ENCODE data around the gene C22orf23. TPM values are rescaled to one million over a fixed set of nuclear protein-coding genes. Genes with fewer than 3 reads are reported as not detected.

Gene C22orf23
- total and polyA plus RNA-seq, 10 of the 15 experiments (the other 5 are each of a cell fraction or from before 2014, with no cell fraction given): 0.04 to 0.38 (median 0.11) TPM; not detected in 5

DNA sequence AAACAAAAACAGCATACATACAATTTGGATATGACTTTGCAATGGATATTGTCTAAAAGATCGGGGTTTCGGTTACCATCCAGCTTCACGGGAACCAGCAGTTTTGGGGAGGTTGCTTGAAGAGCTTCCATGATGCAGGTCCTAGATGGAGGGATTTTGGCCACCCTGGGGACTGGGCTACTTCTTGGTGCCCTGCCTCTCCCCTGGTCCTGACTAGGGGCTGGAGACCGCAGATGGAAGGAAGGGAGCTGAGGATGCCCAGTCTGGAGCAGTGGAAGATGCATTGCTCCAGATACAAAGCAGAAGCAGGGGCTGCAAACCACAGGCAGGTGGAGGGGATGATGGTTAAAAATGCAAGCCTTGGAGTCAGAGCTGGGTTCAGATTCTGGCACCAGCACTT is 17.5 kb upstream of the C22orf23 start:
- no peaks in the 10 kb centered on the region; the same call in 1 of the 2 replicates for H4K20me1 ChIP-seq (ENCODE audit: control insufficient read depth, insufficient read depth)
- FAIRE-seq (no peak), DNase-seq (ENCODE audit: low read depth, low spot score) (no peak), ATAC-seq (no peak)
- WGBS (ENCODE audit: insufficient coverage, insufficient replicate concordance, low lambda C conversion rate, missing lambda C conversion rate): 95% methylated on average over 4 of the region's 4 CpGs
- no peaks in the 10 kb centered on the region for H3K79me2 ChIP-seq (ENCODE audit: control insufficient read depth, insufficient read depth, low read length)
- intact Hi-C loops (cut with micrococcal nuclease; ENCODE audit: unreplicated experiment) (no loop called here), in situ Hi-C loops (cut with MboI) (no loop called here)
- H3K9ac ChIP-seq (ENCODE audit: control insufficient read depth, insufficient read depth, low read length): no peak overlapping the region
- H3K27me3 ChIP-seq (replicated peaks in 1 of 2; ENCODE audit: control insufficient read depth in 2 of 2, insufficient read depth in 2 of 2, low read length in 1 of 2): no peaks in the 10 kb centered on the region
- peaks cover 13 to 17% of the 10 kb centered on the region in 2 experiments; a peak in 3 of 4 replicates for H3K36me3 ChIP-seq (ENCODE audit: control insufficient read depth in 2 of 2, insufficient read depth in 2 of 2, low read length in 1 of 2)
- CTCF ChIA-PET: interaction anchor here (1.6 kb wide), 1 partner anchor 153 kb away, joined by 3 read pairs; no protein-coding TSS in a partner anchor
- POLR2A ChIA-PET: interaction anchor here (0.6 kb wide), 1 partner anchor 172 kb away, joined by 3 read pairs; no protein-coding TSS in a partner anchor
- BruUV-seq (replicated peaks): no TSS peak
- H2AFZ ChIP-seq (ENCODE audit: control insufficient read depth, low read depth, low read length): no peak overlapping the region
- TF ChIP-seq, protein P1, sequence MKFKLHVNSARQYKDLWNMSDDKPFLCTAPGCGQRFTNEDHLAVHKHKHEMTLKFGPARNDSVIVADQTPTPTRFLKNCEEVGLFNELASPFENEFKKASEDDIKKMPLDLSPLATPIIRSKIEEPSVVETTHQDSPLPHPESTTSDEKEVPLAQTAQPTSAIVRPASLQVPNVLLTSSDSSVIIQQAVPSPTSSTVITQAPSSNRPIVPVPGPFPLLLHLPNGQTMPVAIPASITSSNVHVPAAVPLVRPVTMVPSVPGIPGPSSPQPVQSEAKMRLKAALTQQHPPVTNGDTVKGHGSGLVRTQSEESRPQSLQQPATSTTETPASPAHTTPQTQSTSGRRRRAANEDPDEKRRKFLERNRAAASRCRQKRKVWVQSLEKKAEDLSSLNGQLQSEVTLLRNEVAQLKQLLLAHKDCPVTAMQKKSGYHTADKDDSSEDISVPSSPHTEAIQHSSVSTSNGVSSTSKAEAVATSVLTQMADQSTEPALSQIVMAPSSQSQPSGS (IDR thresholded peaks at IDR 0.05; ENCODE audit: low read length): no peak
- TF ChIP-seq, protein P2, sequence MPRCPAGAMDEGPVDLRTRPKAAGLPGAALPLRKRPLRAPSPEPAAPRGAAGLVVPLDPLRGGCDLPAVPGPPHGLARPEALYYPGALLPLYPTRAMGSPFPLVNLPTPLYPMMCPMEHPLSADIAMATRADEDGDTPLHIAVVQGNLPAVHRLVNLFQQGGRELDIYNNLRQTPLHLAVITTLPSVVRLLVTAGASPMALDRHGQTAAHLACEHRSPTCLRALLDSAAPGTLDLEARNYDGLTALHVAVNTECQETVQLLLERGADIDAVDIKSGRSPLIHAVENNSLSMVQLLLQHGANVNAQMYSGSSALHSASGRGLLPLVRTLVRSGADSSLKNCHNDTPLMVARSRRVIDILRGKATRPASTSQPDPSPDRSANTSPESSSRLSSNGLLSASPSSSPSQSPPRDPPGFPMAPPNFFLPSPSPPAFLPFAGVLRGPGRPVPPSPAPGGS (IDR thresholded peaks at IDR 0.05; ENCODE audit: borderline replicate concordance, insufficient read depth, low read depth, low read length, poor library complexity, severe bottlenecking): no peak
- TF ChIP-seq SRF (IDR thresholded peaks at IDR 0.05; ENCODE audit: low read depth in 2 of 2, low read length in 2 of 2) (no peak), NRF1 (conservative IDR thresholded peaks at IDR 0.05; ENCODE audit: low read depth, low read length) (no peak), SUZ12 (IDR thresholded peaks at IDR 0.05; ENCODE audit: unreplicated experiment) (no peak), PAX8 (IDR thresholded peaks at IDR 0.05) (no peak), YY1 (IDR thresholded peaks at IDR 0.05; ENCODE audit: low read depth, low read length) (no peak), SIX5 (IDR thresholded peaks at IDR 0.05; ENCODE audit: low read depth, low read length, severe bottlenecking) (no peak), CHD4 (IDR thresholded peaks at IDR 0.05) (no peak), EP300 (IDR thresholded peaks at IDR 0.05; ENCODE audit: borderline replicate concordance in 1 of 2, control insufficient read depth in 1 of 2, low read depth in 2 of 2, low read length in 2 of 2) (no peak), IRF4 (IDR thresholded peaks at IDR 0.05; ENCODE audit: low read depth, low read length) (no peak), SMAD1 (IDR thresholded peaks at IDR 0.05; ENCODE audit: low read depth, partially characterized antibody) (no peak), SP1 (IDR thresholded peaks at IDR 0.05; ENCODE audit: low read depth, low read length) (no peak)
- H3K9me3 ChIP-seq (replicated peaks; ENCODE audit: control insufficient read depth, insufficient read depth, low read length): no peaks in the 10 kb centered on the region
- H3K4me3 ChIP-seq: no peak overlapping the region
- no peak overlapping the region for H3K4me2 ChIP-seq (ENCODE audit: control insufficient read depth, insufficient read depth)
- H3K27ac ChIP-seq (ENCODE audit: control insufficient read depth, insufficient read depth): no peak overlapping the region
- no peaks in the 10 kb centered on the region for H3K4me1 ChIP-seq (ENCODE audit: control insufficient read depth, insufficient read depth, low read length)
- RAD21 ChIA-PET (ENCODE audit: unreplicated experiment): no interaction called here
- SMC1A ChIA-PET (ENCODE audit: uncharacterized antibody, unreplicated experiment): interaction anchor here (1.2 kb wide), 1 partner anchor 17 kb away, joined by 4 read pairs; the partner anchor contains the start of genes C22orf23 and POLR2F

Data from GM12878 (cell line).